GM04503 (cell line): ENCODE measurements around the gene PCDHGA4.
A peak's percentile ranks its signal among the peaks of the same experiment; 100 is the strongest.
"Not testable (repeated sequence)": the region's sequence is repeated elsewhere in the genome, so short reads cannot be mapped to it uniquely, and the experiment has no call there.

Source experiments
- DNase-seq: peaks from one replicate; pipeline ENCODE4 v3.0.0-alpha.2; 2012; ENCODE audit warnings: low read depth

PCDHGA4 gene

DNA sequence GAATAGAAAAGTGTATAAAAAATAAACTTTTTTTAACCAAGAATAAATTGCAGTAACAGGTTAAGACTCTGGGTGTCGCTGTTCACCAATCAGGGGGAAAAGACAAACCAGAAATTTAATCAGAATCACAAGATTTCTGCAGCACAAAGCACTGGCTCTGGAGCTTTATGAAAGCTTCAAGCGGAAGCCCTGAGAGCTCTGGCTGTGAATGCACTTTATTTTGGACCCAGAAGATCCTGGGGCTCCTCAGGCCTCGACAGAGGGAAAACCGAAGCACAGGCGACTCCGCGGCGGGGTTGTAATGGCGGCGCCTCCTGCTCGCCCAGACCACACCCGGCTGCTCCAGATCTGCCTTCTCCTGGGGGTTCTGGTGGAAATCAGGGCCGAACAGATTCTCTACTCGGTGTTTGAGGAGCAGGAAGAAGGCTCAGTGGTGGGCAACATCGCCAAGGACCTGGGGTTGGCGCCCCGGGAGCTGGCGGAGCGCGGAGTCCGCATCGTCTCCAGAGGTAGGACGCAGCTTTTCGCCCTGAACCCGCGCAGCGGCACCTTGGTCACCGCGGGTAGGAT lies at the start of gene PCDHGA4:
Gene PCDHGA4, plus strand, starts transcription at position 122 of the 570 bp plus-strand sequence. Its CDS starts 87 bp downstream, at position 209.
- no peak for DNase-seq

DNA sequence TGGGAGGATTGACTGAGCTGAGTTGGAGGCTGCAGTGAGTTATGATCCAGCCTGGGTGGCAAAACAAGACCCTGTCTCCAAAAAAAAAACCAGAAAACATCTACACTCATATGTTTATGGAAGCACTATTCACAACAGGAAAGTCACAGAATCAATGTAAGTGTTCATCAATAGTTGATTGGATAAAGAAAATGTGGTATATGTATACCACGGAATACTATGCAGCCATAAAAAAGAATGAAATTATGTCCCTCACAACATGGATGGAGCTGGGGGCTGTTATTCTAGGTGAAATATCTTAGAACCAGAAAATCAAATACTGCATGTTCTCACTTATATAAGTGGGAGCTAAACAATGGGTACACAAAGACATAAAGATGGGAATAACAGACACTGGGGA lies 48.2 kb upstream of the PCDHGA4 start:
- no peak for DNase-seq

DNA sequence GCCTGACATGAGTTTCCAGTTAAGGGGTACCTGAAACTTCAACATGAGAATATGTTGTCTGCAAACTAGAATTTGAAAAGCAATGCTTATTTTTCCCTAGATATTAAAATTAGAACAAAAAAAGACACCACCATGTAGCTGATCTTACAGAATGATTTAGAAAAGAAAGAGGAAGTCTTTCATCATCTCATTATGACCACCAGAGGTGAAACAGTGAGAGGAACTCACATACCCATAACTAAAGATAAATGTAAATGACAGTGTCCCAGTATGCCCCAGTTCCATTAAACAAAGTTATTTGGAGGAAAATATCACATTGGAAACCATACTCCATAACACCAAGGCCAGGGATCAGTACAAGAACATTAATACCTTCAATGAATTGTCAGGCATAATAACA lies 41.1 kb upstream of the PCDHGA4 start:
- no peak for DNase-seq

DNA sequence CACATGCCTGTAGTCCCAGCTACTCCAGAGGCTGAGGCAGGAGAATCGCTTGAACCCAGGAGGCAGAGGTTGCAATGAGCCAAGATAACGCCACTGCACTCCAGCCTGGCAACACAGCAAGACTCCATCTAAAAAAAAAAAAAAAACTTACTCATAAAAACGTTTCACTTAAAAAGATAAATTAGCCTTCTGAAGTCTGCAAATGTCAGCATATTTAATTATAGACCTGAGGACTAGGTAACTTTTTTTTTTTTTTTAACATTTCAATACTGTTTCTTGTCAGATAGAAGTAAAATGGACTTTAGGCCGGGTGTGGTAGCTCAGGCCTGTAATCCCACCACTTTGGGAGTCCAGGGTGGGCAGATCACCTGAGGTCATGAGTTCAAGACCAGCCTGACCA lies 37.9 kb upstream of the PCDHGA4 start:
- DNase-seq = not testable (repeated sequence)

DNA sequence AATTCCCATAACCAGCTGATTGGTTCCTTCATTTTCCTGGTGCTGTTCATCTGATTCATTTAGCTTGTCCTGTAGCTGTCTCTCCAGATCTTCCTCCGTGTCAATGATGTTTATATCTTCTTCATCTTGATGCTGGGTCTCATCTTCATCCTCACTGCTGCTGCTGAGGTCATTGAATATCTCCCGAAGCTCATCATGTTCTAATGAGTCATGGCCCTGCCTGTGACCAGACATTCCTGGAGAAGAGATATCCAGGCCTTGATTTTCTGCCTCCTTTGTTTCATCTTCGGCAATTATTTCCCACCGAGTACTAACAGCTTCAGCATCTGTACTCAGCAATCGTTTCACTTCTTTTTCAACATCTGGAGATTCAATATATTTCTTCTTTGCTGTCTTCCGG lies 35.6 kb upstream of the PCDHGA4 start:
- DNase-seq = no peak

DNA sequence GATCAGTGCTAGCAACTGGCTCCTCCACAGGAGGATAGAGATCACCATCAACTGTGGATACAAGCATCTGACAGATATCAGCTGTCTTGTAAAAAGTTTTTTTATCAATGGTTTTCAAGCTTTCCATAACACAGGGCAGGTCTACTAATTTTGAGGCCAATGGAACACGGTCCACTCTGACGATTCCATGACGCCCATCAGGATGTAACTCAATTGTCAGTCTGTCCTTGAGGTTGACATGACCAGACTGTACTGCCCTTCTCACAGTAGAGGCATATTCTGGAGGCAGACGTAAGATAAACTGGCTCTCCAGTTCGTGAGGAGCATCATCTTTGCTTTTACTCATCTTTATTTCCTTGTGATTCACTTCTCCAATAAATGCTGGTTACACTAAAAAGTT lies 35.1 kb upstream of the PCDHGA4 start:
- DNase-seq = no peak

DNA sequence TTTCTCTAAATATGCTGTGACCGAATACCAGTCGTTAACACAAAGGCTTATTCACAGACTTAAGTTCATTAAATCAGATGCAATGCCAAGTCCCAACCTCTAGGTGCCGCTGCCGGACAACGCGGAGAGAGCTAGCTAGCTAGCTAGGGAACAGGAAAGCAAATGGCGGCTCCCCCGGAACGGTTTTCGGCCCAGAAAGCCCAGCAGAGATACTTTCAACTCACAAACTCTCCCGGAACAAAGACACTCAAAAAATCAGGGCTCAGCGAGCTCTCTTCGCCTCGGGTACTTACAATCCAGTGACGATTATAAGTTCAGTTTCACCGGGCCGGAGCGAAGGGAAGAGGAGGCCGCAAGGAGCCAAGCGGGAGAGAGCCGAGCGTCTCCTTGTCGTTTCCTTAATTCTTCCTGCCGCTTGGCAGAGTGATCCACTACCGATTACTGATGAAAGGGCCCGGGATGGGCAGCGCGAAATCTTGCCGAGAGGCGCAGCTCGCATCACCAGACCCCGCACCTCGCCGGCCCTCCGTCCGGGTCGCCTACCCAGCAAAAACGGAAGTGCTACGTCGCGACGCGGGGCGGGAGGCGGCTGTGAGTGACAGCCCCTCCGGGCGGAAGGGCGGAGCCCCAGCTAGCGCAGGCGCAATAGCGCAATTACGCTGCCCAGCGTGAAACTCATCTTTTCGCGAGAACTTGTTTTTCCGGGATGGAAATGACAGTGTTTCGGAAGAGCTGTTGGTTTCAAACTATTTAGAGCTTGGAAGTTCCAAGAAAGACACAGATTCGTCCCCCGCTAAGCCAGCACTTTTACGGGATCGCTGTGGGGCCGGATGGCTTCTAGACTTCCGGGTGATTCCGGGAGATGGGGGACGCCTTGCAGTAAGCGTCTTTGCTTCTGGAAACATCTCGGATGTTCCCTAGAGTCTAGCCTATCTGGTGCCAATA lies 34.3 kb upstream of the PCDHGA4 start, which contains the start of gene TAF7:
Gene TAF7, minus strand, starts transcription at position 560 of the 945 bp plus-strand sequence. CDS start 740 bp downstream, outside the sequence.
- DNase-seq = peak; percentile 66

DNA sequence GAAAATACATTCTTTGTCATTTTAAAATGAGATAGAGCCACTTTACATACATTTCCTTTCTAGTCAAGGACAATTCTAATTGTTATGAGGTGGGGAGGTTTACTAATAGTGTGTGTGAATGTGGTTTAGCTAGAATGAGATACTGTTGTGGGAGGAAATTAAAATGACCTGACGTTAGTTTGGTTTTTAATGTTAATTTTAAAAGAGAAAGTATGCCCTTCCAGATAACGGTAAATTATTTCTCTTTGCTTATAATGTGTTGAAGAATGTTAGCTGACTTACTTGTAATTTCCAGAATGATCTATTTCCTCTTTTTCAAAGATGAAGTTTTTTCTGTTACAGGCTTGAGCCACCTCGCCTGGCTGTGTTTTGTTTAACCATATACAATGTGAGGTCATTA lies 32.6 kb upstream of the PCDHGA4 start:
- DNase-seq = no peak

DNA sequence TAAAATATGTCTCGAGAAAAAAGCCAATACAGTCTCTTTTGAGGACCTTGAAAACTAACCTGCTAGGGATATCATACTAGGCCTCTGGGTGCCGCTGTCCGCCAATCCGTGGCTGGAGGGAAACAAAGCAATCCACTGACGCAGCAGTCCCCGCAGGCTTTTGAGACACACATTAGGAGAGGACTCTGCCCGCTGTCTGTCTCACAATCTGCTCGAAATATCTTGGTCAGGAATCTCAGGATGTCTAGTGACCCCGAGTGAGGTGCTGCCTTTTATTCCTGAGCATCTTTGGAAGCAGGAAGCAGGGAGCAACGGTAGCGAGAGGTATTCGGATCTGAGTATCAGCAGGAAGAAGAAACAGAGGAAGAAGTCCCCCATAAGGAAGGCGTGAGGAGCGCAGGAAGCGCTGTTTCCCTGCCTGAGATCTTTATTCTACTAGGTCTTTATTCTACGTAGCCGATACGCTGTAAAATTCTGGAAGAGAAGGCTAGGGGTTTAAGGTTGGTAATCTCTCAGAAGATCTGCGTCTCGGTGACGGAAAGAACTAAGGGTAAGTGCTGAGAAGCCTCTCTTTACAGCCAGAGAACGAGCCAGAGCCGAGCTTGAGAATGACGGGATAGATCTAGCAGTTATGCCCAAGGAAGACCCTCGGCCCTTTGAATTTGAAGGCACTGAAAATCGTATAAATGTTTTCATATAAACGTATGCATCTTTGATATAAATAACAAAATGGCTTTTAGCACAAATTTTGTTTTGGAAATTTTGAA lies 28.6 kb upstream of the PCDHGA4 start:
- no peak for DNase-seq

DNA sequence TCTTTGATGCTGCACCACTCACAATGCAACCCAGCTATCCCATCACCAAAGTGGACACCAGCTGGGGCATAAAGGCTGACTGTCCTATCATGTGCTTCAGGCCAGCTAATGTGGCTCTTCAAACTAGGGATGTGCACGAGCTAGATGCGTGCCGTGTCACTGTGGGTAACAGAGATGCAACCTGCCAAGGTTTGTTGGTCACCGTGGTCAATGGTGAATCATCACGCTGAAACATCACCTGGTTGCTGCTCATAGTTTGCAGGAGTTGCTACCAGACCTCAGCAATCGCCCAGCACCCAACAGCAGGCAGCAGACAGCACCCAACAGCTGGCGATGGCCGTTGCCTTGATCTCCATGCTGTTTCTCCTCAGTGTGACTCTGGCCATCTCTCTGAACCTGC lies 26.6 kb upstream of the PCDHGA4 start:
- no peak for DNase-seq

DNA sequence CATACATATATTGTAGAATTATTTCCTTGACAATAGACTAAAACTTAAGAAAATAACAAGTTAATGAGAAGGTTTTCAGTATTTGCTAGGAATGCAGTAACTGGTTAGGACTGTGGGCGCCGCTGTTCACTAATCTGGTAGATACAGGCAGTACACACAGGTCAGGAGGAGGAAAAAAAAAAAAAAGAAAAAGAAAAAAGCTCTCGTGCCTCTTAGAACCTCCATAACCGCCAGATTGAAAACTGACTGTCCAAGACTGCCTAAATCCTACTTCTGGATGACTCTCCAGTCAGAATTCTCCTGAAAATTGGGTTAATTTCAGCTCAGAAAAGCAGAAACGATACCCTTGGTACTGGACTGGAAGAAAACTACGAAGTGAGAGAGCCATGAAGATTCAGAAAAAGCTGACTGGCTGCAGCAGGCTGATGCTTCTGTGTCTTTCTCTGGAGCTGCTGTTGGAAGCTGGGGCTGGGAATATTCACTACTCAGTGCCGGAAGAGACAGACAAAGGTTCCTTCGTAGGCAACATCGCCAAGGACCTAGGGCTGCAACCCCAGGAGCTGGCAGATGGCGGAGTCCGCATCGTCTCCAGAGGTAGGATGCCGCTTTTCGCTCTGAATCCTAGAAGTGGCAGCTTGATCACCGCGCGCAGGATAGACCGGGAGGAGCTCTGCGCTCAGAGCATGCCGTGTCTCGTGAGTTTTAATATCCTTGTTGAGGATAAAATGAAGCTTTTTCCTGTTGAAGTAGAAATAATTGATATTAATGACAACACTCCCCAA lies 24.3 kb upstream of the PCDHGA4 start, which contains the start of gene PCDHGA1:
Gene PCDHGA1, plus strand, starts transcription at position 216 of the 782 bp plus-strand sequence.
- peak; percentile 42 for DNase-seq

DNA sequence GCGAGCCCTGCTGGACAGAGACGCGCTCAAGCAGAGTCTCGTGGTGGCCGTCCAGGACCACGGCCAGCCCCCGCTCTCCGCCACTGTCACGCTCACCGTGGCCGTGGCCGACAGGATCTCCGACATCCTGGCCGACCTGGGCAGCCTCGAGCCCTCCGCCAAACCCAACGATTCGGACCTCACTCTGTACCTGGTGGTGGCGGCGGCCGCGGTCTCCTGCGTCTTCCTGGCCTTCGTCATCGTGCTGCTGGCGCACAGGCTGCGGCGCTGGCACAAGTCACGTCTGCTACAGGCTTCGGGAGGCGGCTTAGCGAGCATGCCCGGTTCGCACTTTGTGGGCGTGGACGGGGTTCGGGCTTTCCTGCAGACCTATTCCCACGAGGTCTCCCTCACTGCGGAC lies 22.2 kb upstream of the PCDHGA4 start:
- not testable (repeated sequence) for DNase-seq

DNA sequence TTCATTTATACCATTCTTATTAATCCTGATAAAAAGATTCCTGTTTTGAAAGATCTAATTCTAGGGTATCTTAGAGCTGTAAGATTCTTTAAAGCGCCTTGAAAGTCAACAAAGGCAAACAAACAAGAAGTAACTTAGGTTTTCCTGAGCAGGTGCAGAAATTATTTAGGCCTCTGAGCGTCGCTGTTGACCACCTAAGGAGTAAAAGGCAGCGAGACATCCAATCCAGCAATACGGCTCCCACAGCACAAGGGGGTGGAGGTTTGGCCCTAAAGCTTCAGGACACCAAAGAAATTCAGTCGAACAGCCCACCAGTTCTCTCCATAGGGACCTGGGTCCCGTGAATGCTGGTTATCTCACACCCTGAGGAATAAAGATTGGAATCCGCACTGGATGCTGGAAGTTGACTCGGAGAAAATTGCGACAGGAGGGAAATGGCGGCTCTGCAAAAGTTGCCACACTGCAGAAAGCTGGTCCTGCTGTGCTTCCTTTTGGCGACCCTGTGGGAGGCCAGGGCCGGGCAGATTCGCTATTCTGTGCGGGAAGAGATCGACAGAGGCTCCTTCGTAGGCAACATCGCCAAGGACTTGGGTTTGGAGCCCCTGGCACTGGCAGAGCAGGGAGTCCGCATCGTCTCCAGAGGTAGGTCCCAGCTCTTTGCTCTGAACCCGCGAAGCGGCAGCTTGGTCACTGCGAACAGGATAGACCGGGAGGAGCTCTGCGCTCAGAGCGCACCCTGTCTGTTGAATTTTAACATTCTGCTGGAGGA lies 16.1 kb upstream of the PCDHGA4 start, which contains the start of gene PCDHGA2:
Gene PCDHGA2, plus strand, starts transcription at position 223 of the 769 bp plus-strand sequence.
- peak; percentile 37 for DNase-seq

DNA sequence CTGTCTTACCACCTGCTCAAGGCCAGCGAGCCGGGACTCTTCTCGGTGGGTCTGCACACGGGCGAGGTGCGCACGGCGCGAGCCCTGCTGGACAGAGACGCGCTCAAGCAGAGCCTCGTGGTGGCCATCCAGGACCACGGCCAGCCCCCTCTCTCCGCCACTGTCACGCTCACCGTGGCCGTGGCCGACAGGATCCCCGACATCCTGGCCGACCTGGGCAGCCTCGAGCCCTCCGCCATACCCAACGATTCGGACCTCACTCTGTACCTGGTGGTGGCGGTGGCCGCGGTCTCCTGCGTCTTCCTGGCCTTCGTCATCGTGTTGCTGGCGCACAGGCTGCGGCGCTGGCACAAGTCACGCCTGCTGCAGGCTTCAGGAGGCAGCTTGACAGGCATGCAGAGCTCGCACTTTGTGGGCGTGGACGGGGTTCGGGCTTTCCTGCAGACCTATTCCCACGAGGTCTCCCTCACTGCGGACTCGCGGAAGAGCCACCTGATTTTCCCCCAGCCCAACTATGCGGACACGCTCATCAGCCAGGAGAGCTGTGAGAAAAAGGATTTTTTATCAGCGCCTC lies 14.0 kb upstream of the PCDHGA4 start:
- DNase-seq = not testable (repeated sequence)

DNA sequence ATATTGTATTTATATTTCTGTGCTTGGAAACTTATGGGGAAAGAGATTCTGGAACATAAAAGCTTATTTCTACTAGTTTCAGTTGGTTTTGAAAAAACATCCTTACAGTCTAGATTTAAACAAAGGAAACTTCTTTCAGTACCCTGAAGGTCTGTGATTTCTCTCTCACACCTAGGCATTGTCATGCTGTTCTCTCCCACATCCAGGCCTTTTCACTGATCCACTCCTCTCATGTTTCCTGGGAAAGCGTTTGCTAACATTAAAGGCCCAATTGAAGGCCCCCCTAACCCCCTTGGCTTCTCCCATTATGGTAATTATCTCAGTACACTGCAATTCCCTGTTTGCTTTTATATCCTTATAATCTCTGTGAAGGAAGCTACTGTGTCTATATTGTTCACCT lies 12.0 kb upstream of the PCDHGA4 start:
- no peak for DNase-seq

DNA sequence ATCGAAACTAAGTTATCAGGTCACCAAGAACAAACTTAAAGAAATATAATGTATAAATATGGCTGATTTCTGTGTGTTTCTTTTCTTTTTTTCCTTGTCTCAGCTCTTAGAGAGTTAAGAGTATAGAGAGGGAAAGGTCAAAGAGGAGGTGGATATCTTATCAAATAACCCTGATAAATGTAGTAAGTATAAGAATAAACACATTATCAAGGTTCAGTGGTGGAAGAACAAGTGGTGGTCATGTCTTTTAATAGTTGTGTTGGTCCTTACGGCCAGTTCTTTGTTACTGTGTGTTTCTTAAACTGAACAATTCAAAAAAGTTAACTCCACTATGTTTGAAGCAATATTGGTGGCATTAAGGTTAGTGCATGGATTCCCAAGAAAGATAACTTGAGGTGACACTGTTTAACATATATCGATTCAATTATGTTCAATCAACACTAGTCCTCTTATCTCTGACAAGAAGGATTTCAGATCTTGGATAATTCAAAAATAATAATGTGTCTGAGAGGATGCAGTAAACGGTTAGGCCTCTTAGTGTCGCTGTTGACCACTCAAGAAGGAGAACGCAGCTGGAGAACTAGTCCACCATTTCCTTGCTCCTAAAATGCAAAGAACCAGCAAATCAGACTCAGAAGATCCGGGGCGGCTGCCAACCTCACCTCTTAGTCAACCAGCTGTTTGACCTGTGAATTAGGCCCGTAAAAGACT lies 11.4 kb upstream of the PCDHGA4 start, which contains the start of gene PCDHGA3:
Gene PCDHGA3, plus strand, starts transcription at position 588 of the 711 bp plus-strand sequence. CDS start 205 bp downstream, outside the sequence.
- no peak for DNase-seq

DNA sequence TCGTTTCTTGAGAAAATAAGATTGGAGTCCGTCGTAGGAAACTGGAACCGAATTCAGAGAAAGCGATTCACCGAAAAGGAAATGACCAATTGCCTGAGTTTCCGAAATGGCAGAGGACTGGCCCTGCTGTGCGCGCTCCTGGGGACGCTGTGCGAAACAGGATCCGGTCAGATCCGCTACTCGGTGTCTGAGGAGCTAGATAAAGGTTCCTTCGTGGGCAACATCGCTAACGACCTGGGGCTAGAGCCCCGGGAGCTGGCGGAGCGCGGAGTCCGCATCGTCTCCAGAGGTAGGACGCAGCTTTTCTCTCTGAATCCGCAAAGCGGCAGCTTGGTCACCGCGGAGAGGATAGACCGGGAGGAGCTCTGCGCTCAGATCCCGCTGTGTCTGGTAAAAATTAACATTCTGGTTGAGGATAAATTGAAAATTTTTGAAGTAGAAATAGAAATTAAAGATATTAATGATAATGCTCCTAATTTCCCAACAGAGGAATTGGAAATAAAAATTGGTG lies 10.8 kb upstream of the PCDHGA4 start:
- DNase-seq = no peak

DNA sequence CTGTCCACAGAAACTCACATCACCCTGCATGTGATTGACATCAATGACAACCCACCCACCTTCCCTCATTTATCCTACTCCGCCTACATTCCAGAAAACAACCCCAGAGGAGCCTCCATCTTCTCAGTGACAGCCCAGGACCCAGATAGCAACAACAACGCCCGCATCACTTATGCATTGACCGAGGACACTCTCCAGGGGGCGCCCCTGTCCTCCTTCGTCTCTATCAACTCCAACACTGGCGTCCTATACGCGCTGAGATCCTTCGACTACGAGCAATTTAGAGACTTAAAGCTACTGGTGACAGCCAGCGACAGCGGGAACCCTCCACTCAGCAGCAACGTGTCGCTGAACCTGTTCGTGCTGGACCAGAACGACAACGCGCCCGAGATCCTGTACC lies 9.5 kb upstream of the PCDHGA4 start:
- no peak for DNase-seq

DNA sequence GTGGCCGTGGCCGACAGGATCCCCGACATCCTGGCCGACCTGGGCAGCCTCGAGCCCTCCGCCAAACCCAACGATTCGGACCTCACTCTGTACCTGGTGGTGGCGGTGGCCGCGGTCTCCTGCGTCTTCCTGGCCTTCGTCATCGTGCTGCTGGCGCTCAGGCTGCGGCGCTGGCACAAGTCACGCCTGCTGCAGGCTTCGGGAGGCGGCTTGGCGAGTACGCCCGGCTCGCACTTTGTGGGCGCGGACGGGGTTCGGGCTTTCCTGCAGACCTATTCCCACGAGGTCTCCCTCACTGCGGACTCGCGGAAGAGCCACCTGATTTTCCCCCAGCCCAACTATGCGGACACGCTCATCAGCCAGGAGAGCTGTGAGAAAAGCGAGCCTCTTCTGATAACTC lies 8.8 kb upstream of the PCDHGA4 start:
- not testable (repeated sequence) for DNase-seq
